Hepatocyte (in vitro differentiated cells): Measurements from ENCODE around the gene ZNF341. TPM values are rescaled to one million over a fixed set of nuclear protein-coding genes. Genes with fewer than 3 reads are reported as not detected.

Experiments used
- DNase-seq: peaks from one replicate; pipeline ENCODE4 v3.0.0-alpha.2; 2016; ENCODE audit warnings: low spot score
- H2AFZ ChIP-seq: fragments of 200-600 bp; sonication (generic); 2 replicates; pipeline ENCODE4 v1.6.0; 2016; ENCODE audit warnings: antibody characterized with exemption, mild to moderate bottlenecking
- H3K27ac ChIP-seq: fragments of 200-600 bp; sonication (generic); 2 replicates; pipeline ENCODE4 v1.5.1; 2016; ENCODE audit warnings: mild to moderate bottlenecking
- H3K27me3 ChIP-seq: fragments of 200-600 bp; sonication (generic); 2 replicates; pipeline ENCODE4 v1.6.1; 2016
- H3K36me3 ChIP-seq: fragments of 200-600 bp; sonication (generic); replicated peaks from 2 replicates; pipeline ENCODE4 v1.5.1; 2016; ENCODE audit warnings: low read depth; ENCODE audit not compliant: insufficient read depth
- H3K4me1 ChIP-seq: fragments of 200-600 bp; sonication (generic); 2 replicates; pipeline ENCODE4 v1.5.1; 2016; ENCODE audit warnings: mild to moderate bottlenecking, moderate library complexity; ENCODE audit not compliant: insufficient read depth
- H3K4me2 ChIP-seq: fragments of 200-600 bp; sonication (generic); 2 replicates; pipeline ENCODE4 v1.6.0; 2016
- H3K4me3 ChIP-seq: fragments of 200-600 bp; sonication (generic); 2 replicates; pipeline ENCODE4 v1.5.1; 2016; ENCODE audit warnings: mild to moderate bottlenecking
- H3K79me2 ChIP-seq: fragments of 200-600 bp; sonication (generic); 2 replicates; pipeline ENCODE4 v1.6.0; 2017; ENCODE audit warnings: mild to moderate bottlenecking
- H3K9me2 ChIP-seq: fragments of 200-600 bp; sonication (generic); replicated peaks from 2 replicates; pipeline ENCODE4 v1.6.0; 2017; ENCODE audit warnings: mild to moderate bottlenecking; ENCODE audit not compliant: insufficient read depth
- H3K9me3 ChIP-seq: fragments of 200-600 bp; sonication (generic); 2 replicates; pipeline ENCODE4 v1.5.1; 2016; ENCODE audit warnings: low read depth, mild to moderate bottlenecking
- H4K20me1 ChIP-seq: fragments of 200-600 bp; sonication (generic); 2 replicates; pipeline ENCODE4 v1.6.0; 2016; ENCODE audit warnings: mild to moderate bottlenecking; ENCODE audit not compliant: insufficient read depth, poor library complexity, severe bottlenecking
- EZH2 ChIP-seq: fragments of 200-600 bp; sonication (generic); IDR thresholded peaks from 2 replicates; pipeline ENCODE4 v1.6.1; 2016; ENCODE audit warnings: antibody characterized with exemption, mild to moderate bottlenecking, borderline replicate concordance
- EZH2phosphoT487 ChIP-seq: fragments of 200-600 bp; sonication (generic); IDR thresholded peaks from one replicate; pipeline ENCODE4 v1.6.1; 2018; ENCODE audit warnings: antibody characterized with exemption, mild to moderate bottlenecking, low read depth, moderate library complexity; ENCODE audit not compliant: unreplicated experiment, severe bottlenecking
- WGBS: methylation state at CpG from one replicate; pipeline ENCODE4 v1.1.6; 2016; ENCODE audit warnings: low lambda C conversion rate; ENCODE audit errors: missing lambda C conversion rate; 5-methylcytosine and 5-hydroxymethylcytosine counted together
- polyA plus RNA-seq: library from polyadenylated mRNA; unstranded; fragments of >200 nt; fragmentation: Nextera tagmentation; extraction: Ambion mirVana; gene quantifications from 2 replicates; pipeline ENCODE4 v1.2.1, GENCODE V29; 2016
- total RNA-seq: library from RNA; depleted of rRNA; stranded (reverse); fragments of >200 nt; gene quantifications from 2 replicates; pipeline ENCODE4 v1.2.3, GENCODE V29; 2014
- TF ChIP-seq, protein P1 (sequence below): fragments of 200-600 bp; sonication (generic); IDR thresholded peaks from 2 replicates; pipeline ENCODE4 v1.5.1; 2016; ENCODE audit warnings: antibody characterized with exemption, mild to moderate bottlenecking; ENCODE audit not compliant: poor library complexity

Gene ZNF341
- total and polyA plus RNA-seq, 2 experiments from 2014 or later, result 2.3 to 3.6 TPM

DNA sequence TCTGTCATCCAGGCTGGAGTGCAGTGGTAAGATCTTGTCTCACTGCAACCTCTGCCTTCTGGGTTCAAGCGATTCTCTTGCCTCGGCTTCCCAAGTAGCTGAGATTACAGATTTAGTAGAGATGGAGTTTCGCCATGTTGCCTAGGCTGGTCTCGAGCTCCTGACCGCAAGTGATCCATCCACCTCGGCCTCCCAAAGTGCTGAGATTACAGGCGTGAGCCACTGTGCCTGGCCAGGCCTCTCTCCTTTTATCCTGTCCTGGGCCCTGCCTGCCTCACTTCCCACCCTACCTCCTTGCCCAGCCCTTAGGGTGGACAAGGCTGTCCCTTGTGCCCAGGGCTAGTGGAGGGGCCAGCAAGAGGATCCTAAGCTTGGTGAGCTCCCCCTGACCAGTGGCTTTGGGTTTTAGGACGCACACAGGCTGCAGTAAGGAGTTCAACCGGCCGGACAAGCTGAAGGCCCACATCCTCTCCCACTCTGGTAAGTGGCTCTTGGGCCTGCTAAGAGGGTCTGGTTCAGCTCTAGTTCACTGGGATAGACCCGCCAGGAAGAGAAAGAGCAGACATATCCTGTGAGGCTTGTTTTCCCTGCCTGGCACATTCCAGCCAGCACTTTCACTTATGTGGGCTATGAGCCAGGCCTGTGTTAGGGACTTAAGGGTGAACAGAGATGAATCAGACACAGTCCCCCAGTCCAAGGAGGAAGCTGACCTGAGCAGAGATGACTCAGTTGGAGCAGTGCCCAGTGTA lies 57.5 kb downstream of the ZNF341 start:
- peak overlapping the region; percentile 13 for H3K4me2 ChIP-seq
- H3K4me3 ChIP-seq, result no peak overlapping the region
- no peaks in the 10 kb centered on the region for H3K9me3 ChIP-seq
- TF ChIP-seq EZH2phosphoT487 (no peak), EZH2 (no peak)
- TF ChIP-seq, protein P1, sequence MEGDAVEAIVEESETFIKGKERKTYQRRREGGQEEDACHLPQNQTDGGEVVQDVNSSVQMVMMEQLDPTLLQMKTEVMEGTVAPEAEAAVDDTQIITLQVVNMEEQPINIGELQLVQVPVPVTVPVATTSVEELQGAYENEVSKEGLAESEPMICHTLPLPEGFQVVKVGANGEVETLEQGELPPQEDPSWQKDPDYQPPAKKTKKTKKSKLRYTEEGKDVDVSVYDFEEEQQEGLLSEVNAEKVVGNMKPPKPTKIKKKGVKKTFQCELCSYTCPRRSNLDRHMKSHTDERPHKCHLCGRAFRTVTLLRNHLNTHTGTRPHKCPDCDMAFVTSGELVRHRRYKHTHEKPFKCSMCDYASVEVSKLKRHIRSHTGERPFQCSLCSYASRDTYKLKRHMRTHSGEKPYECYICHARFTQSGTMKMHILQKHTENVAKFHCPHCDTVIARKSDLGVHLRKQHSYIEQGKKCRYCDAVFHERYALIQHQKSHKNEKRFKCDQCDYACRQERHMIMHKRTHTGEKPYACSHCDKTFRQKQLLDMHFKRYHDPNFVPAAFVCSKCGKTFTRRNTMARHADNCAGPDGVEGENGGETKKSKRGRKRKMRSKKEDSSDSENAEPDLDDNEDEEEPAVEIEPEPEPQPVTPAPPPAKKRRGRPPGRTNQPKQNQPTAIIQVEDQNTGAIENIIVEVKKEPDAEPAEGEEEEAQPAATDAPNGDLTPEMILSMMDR, result no peak
- H4K20me1 ChIP-seq, result no peaks in the 10 kb centered on the region
- H3K79me2 ChIP-seq, result no peaks in the 10 kb centered on the region
- peak; percentile 93 for DNase-seq
- no peak overlapping the region for H2AFZ ChIP-seq
- peak overlapping the region; percentile 90 for H3K27ac ChIP-seq
- 65% methylated on average over 11 of the region's 11 CpGs for WGBS
- no peaks in the 10 kb centered on the region for H3K9me2 ChIP-seq
- no peaks in the 10 kb centered on the region for H3K36me3 ChIP-seq
- no peaks in the 10 kb centered on the region for H3K27me3 ChIP-seq
- peaks cover 19% of the 10 kb centered on the region for H3K4me1 ChIP-seq

DNA sequence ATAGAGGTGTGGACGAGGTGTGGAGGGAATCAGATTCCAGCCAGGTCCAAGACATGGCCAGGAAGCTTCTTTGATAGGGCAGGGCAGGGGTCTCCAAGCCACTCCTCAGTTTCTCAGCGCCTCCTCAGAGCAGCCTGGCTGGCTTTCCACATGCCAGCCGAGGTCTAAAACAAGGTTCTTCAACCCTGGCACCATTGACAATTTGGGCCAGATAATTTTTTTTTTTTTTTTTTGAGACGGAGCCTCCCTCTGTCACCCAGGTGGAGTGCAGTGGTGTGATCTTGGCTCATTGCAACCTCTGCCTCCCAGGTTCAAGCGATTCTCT lies 58.0 kb downstream of the ZNF341 start:
- Histone ChIP-seq H3K27ac (peak overlapping the region; percentile 90), H3K4me2 (no peak overlapping the region), H3K79me2 (no peaks in the 10 kb centered on the region)

DNA sequence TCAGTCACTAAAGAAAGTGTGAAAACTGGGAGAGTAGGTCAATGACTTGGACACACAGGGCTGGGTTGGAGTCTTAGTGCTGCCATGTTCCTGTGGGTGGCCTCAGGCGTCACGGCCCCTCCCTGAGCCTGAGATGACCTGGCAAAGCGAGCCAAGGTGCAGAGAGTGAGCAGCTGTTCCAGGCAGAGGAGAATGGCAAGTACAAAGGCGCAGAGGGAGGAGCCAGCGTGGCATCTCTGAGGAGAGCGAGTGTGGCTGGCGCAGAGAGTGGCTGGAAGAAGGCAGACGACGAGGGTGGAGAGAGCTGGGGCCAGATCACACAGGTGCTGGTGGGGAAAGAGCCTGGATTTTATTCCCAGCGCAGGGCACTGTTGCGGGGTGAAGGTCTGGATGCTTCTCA lies 58.8 kb downstream of the ZNF341 start:
- Histone ChIP-seq H3K9me3 (no peaks in the 10 kb centered on the region), H3K4me3 (no peak overlapping the region), H3K4me1 (peaks cover 19% of the 10 kb centered on the region), H3K9me2 (no peaks in the 10 kb centered on the region), H3K4me2 (no peak overlapping the region), H3K36me3 (no peaks in the 10 kb centered on the region), H3K79me2 (no peaks in the 10 kb centered on the region), H2AFZ (no peak overlapping the region), H4K20me1 (no peaks in the 10 kb centered on the region), H3K27me3 (no peaks in the 10 kb centered on the region), H3K27ac (peak overlapping the region; percentile 90)
- 90% methylated on average over 11 of the region's 11 CpGs for WGBS
- no peak for DNase-seq
- TF ChIP-seq EZH2phosphoT487 (no peak), EZH2 (no peak)
- TF ChIP-seq, protein P1, result no peak

More for the DNA sequence above, 58.0 kb downstream of the ZNF341 start:
- Histone ChIP-seq H3K36me3 (no peaks in the 10 kb centered on the region), H3K9me2 (no peaks in the 10 kb centered on the region), H3K27me3 (no peaks in the 10 kb centered on the region), H3K9me3 (no peaks in the 10 kb centered on the region), H3K4me3 (no peak overlapping the region), H3K4me1 (peaks cover 19% of the 10 kb centered on the region), H4K20me1 (no peaks in the 10 kb centered on the region), H2AFZ (no peak overlapping the region)
- 74% methylated on average over 5 of the region's 5 CpGs for WGBS
- DNase-seq, result no peak
- no peak for TF ChIP-seq EZH2phosphoT487
- no peak for TF ChIP-seq EZH2
- TF ChIP-seq, protein P1, result no peak
